ENCODE measurements around the gene CEP112. TPM values are rescaled to one million over a fixed set of nuclear protein-coding genes. Genes with fewer than 3 reads are reported as not detected.

CEP112 gene
- total and polyA plus RNA-seq, 2 experiments from 2014 or later: 4.0 to 4.3 TPM

- no peak for TF ChIP-seq CTCF (conservative IDR thresholded peaks at IDR 0.05; ENCODE audit: low read depth in 2 of 2)
- TF ChIP-seq NANOG (IDR thresholded peaks at IDR 0.05; ENCODE audit: borderline replicate concordance): no peak
- TF ChIP-seq ZNF114 (CRISPR knock-in tag; IDR thresholded peaks at IDR 0.05): no peak
- no peak for TF ChIP-seq JUNB (IDR thresholded peaks at IDR 0.05; ENCODE audit: unreplicated experiment)
- TF ChIP-seq EZH2 (IDR thresholded peaks at IDR 0.05; ENCODE audit: low read depth, unreplicated experiment): no peak
- no peak for TF ChIP-seq STAT1 (IDR thresholded peaks at IDR 0.05; ENCODE audit: unreplicated experiment)
- TF ChIP-seq, protein P1, sequence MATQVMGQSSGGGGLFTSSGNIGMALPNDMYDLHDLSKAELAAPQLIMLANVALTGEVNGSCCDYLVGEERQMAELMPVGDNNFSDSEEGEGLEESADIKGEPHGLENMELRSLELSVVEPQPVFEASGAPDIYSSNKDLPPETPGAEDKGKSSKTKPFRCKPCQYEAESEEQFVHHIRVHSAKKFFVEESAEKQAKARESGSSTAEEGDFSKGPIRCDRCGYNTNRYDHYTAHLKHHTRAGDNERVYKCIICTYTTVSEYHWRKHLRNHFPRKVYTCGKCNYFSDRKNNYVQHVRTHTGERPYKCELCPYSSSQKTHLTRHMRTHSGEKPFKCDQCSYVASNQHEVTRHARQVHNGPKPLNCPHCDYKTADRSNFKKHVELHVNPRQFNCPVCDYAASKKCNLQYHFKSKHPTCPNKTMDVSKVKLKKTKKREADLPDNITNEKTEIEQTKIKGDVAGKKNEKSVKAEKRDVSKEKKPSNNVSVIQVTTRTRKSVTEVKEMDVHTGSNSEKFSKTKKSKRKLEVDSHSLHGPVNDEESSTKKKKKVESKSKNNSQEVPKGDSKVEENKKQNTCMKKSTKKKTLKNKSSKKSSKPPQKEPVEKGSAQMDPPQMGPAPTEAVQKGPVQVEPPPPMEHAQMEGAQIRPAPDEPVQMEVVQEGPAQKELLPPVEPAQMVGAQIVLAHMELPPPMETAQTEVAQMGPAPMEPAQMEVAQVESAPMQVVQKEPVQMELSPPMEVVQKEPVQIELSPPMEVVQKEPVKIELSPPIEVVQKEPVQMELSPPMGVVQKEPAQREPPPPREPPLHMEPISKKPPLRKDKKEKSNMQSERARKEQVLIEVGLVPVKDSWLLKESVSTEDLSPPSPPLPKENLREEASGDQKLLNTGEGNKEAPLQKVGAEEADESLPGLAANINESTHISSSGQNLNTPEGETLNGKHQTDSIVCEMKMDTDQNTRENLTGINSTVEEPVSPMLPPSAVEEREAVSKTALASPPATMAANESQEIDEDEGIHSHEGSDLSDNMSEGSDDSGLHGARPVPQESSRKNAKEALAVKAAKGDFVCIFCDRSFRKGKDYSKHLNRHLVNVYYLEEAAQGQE (IDR thresholded peaks at IDR 0.05; ENCODE audit: unreplicated experiment): no peak
- no peak for TF ChIP-seq ZNF331 (CRISPR knock-in tag; IDR thresholded peaks at IDR 0.05; ENCODE audit: low read depth)
Observed at GRCh38 chr17:65902831-65903522, 289.0 kb downstream of the CEP112 start (continued).

- Histone ChIP-seq H3K4me3 (no peak overlapping the region), H3K27ac (ENCODE audit: low read depth) (no peak overlapping the region), H3K4me2 (no peak overlapping the region), H3K4me1 (ENCODE audit: insufficient read depth) (0 out of 2 replicates have a peak, but pooled peaks cover 4% of the 10 kb centered on the region), H3K27me3 (ENCODE audit: insufficient read depth) (no peaks in the 10 kb centered on the region), H2AFZ (no peak overlapping the region), H3K9me2 (ENCODE audit: insufficient read depth) (no peaks in the 10 kb centered on the region), H3K79me2 (replicated peaks; ENCODE audit: insufficient read depth) (no peaks in the 10 kb centered on the region), H3K36me3 (ENCODE audit: insufficient read depth) (no peaks in the 10 kb centered on the region), H4K20me1 (replicated peaks; ENCODE audit: insufficient read depth) (no peaks in the 10 kb centered on the region), H3F3A (replicated peaks; ENCODE audit: low read depth) (no peaks in the 10 kb centered on the region)
- Mint-ChIP-seq H3K9me3 (no peaks in the 10 kb centered on the region), H3K27ac (no peak overlapping the region), H3K4me1 (peaks cover 19% of the 10 kb centered on the region), H3K4me3 (no peak overlapping the region), H3K36me3 (ENCODE audit: low read depth) (no peaks in the 10 kb centered on the region), H3K27me3 (ENCODE audit: insufficient read depth, low read depth, poor library complexity) (peaks cover 1% of the 10 kb centered on the region)
- no peak for DNase-seq (ENCODE audit: low spot score)
- ATAC-seq: no peak
- TF ChIP-seq, protein P1 (IDR thresholded peaks at IDR 0.05; ENCODE audit: unreplicated experiment): no peak
- no peak for TF ChIP-seq POLR2AphosphoS5 (IDR thresholded peaks at IDR 0.05; ENCODE audit: low read depth)
- no peak for TF ChIP-seq CREB1 (CRISPR knock-in tag; IDR thresholded peaks at IDR 0.05; ENCODE audit: low read depth)
- no peak for TF ChIP-seq ZNF331 (CRISPR knock-in tag; IDR thresholded peaks at IDR 0.05; ENCODE audit: low read depth)
Observed at GRCh38 chr17:65902155-65902554, 289.8 kb downstream of the CEP112 start.
